Measurements from ENCODE around the gene MYO3B.
"Not testable (repeated sequence)": the region's sequence is repeated elsewhere in the genome, so short reads cannot be mapped to it uniquely, and the experiment has no call there.

Gene MYO3B

DNA sequence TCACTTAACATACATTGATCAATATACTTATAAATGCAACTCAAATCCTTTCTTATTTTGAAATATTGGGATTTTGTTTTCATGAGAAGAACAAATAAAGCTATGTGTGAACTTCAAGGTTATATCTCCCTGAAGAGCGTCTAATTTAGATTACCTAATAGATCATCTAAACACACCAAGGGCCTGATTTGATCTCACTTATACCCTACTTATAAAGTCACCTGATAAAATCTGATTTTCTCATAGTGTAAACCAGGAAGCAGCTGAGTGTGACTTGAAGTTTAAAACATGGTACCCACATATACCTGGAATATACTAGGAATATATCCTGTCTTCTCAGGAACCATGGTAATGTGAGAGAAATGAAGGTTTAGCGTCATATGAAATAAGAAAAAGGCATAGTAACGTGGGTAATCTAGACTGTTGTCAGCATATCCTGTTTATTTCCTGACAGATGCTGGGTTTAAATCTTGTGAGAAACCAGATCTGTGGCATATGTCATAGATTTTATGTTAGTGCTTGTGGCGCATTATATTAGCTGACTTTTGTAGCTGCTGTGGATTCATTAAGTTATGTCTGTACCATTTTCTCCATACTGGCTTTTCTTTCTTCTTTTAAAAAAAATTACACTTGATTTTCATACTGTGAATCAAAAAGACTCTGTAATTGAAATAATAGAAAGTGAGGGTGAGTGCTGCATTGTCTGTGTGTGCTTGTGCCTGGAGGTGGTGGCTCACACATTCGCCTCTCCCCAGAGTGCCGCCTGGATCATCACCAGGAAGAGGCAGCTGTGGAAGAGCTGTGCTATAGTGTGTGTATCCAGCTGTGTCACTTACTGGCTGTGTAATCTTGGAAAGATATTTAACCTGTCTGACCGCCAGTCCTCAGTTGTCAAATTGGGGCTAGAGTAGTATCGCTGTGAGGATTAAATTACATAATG, 164.0 kb downstream of the MYO3B start:
- Histone ChIP-seq H3K27me3 (ENCODE audit: low read depth, low read length) (peaks cover 11% of the 10 kb centered on the region; the same call in 1 of the 2 replicates), H3K4me3 (ENCODE audit: low read length) (no peak overlapping the region), H2AFZ (ENCODE audit: low read depth, low read length) (no peak overlapping the region), H3K27ac (ENCODE audit: low read length) (no peak overlapping the region), H3K36me3 (replicated peaks; ENCODE audit: low read depth, low read length) (no peaks in the 10 kb centered on the region), H3K9ac (ENCODE audit: low read length) (no peak overlapping the region), H4K20me1 (ENCODE audit: insufficient read depth, low read length) (no peaks in the 10 kb centered on the region), H3K4me1 (ENCODE audit: low read length) (no peaks in the 10 kb centered on the region), H3K9me3 (ENCODE audit: insufficient read depth, low read length) (no peaks in the 10 kb centered on the region), H3K4me2 (ENCODE audit: low read length) (no peak overlapping the region), H3K79me2 (ENCODE audit: low read length) (no peaks in the 10 kb centered on the region)
- TF ChIP-seq EZH2phosphoT487 (IDR thresholded peaks at IDR 0.05; ENCODE audit: low read depth), result no peak
- TF ChIP-seq, protein P1, sequence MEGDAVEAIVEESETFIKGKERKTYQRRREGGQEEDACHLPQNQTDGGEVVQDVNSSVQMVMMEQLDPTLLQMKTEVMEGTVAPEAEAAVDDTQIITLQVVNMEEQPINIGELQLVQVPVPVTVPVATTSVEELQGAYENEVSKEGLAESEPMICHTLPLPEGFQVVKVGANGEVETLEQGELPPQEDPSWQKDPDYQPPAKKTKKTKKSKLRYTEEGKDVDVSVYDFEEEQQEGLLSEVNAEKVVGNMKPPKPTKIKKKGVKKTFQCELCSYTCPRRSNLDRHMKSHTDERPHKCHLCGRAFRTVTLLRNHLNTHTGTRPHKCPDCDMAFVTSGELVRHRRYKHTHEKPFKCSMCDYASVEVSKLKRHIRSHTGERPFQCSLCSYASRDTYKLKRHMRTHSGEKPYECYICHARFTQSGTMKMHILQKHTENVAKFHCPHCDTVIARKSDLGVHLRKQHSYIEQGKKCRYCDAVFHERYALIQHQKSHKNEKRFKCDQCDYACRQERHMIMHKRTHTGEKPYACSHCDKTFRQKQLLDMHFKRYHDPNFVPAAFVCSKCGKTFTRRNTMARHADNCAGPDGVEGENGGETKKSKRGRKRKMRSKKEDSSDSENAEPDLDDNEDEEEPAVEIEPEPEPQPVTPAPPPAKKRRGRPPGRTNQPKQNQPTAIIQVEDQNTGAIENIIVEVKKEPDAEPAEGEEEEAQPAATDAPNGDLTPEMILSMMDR (IDR thresholded peaks at IDR 0.05; ENCODE audit: low read depth, low read length), result no peak

DNA sequence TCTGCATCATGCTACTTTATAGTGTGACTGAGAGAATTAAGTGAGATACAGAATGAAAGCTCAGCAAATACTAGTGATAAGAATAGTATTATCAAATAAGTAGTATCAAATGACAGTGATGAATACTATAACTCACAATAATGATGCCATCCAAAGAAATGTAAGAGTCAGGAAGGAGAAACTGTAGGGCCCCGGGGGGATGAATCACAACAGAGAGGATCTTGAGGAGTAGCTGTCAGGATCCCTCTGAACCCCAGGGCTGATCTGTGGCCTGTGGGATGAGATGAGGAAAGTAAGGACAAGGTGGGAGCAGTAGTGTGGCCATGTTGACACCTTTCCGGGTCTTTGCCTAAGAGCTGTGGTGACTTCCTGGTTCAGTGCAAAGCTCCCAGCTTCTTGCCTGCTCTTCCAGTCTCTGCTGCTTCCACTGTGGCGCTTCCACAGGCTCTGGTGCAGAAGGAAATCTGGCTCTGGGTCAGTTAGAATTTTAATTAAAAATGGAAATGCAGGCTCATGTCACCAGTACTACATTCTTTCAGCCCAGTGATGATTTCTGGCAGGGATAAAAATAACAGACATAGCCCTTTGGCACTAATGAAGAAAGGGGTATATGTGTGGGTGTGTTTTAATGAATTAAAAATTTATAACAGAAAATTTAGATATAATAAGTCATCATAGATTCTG, 166.9 kb downstream of the MYO3B start:
- H3K4me2 ChIP-seq (ENCODE audit: low read length), result no peak overlapping the region
- H2AFZ ChIP-seq (ENCODE audit: low read depth, low read length), result no peak overlapping the region
- no peaks in the 10 kb centered on the region for H3K79me2 ChIP-seq (ENCODE audit: low read length)
- no peaks in the 10 kb centered on the region for H3K9me3 ChIP-seq (ENCODE audit: insufficient read depth, low read length)
- H3K4me1 ChIP-seq (ENCODE audit: low read length), result peaks cover 6% of the 10 kb centered on the region
- H3K36me3 ChIP-seq (replicated peaks; ENCODE audit: low read depth, low read length), result no peaks in the 10 kb centered on the region
- H3K27ac ChIP-seq (ENCODE audit: low read length), result no peak overlapping the region
- 0 out of 2 replicates have a peak, but pooled peaks cover 7% of the 10 kb centered on the region for H3K27me3 ChIP-seq (ENCODE audit: low read depth, low read length)
- H3K9ac ChIP-seq (ENCODE audit: low read length), result no peak overlapping the region
- no peaks in the 10 kb centered on the region for H4K20me1 ChIP-seq (ENCODE audit: insufficient read depth, low read length)
- TF ChIP-seq, protein P1 (IDR thresholded peaks at IDR 0.05; ENCODE audit: low read depth, low read length), result no peak
- TF ChIP-seq EZH2phosphoT487 (IDR thresholded peaks at IDR 0.05; ENCODE audit: low read depth), result no peak
- H3K4me3 ChIP-seq (ENCODE audit: low read length), result no peak overlapping the region

DNA sequence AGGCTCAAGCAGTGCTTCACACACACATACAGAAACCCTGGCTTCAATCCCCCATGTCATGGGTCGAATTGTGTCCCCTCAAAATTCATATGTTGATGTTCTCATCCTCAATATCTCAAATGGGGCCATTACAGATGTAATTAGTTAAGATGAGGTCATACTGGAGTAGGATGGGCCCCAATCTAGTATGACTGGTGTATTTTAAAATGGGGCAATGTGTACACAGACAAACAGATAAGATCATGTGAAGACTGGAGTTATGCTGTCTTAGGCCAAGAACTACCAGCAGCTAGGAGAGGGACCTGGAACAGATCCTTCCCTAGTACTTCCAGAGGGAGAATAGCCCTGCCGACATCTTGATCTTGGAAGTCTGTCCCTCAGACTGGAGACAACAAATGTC, 167.7 kb downstream of the MYO3B start:
- no peak overlapping the region for H3K4me2 ChIP-seq (ENCODE audit: low read length)
- no peak overlapping the region for H3K9ac ChIP-seq (ENCODE audit: low read length)
- no peak overlapping the region for H3K27ac ChIP-seq (ENCODE audit: low read length)
- peaks cover 3% of the 10 kb centered on the region; the same call in 1 of the 2 replicates for H3K27me3 ChIP-seq (ENCODE audit: low read depth, low read length)
- H3K9me3 ChIP-seq (ENCODE audit: insufficient read depth, low read length), result no peaks in the 10 kb centered on the region
- H3K4me3 ChIP-seq (ENCODE audit: low read length), result no peak overlapping the region
- no peaks in the 10 kb centered on the region for H4K20me1 ChIP-seq (ENCODE audit: insufficient read depth, low read length)
- no peak for TF ChIP-seq EZH2phosphoT487 (IDR thresholded peaks at IDR 0.05; ENCODE audit: low read depth)
- TF ChIP-seq, protein P1 (IDR thresholded peaks at IDR 0.05; ENCODE audit: low read depth, low read length), result no peak
- peaks cover 6% of the 10 kb centered on the region for H3K4me1 ChIP-seq (ENCODE audit: low read length)
- H3K79me2 ChIP-seq (ENCODE audit: low read length), result no peaks in the 10 kb centered on the region
- H3K36me3 ChIP-seq (replicated peaks; ENCODE audit: low read depth, low read length), result no peaks in the 10 kb centered on the region
- H2AFZ ChIP-seq (ENCODE audit: low read depth, low read length), result no peak overlapping the region

DNA sequence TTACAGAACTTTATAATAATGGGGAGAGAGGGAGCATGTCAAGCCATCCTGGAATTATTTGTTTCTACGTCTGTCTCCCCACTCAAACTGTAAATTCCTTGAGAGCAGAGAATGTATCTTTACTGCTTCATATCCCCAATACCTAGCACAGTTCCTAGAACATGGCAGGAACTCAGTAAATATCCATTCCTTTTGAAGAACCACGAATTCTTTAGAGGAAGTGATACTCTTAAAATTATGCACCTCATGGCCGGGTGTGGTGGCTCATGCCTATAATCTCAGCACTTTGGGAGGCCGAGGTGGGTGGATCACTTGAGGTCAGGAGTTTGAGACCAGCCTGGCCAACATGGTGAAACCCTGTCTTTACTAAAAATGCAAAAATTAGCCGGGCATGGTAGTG, 171.3 kb downstream of the MYO3B start:
- Histone ChIP-seq H3K4me1 (ENCODE audit: low read length) (peaks cover 14% of the 10 kb centered on the region), H3K27me3 (ENCODE audit: low read depth, low read length) (peaks cover 14% of the 10 kb centered on the region; the same call in 1 of the 2 replicates)
- H4K20me1 ChIP-seq (ENCODE audit: insufficient read depth, low read length); H3K4me3 ChIP-seq (ENCODE audit: low read length); H2AFZ ChIP-seq (ENCODE audit: low read depth, low read length); H3K27ac ChIP-seq (ENCODE audit: low read length); H3K9me3 ChIP-seq (ENCODE audit: insufficient read depth, low read length); H3K4me2 ChIP-seq (ENCODE audit: low read length); H3K79me2 ChIP-seq (ENCODE audit: low read length); H3K36me3 ChIP-seq (replicated peaks; ENCODE audit: low read depth, low read length); H3K9ac ChIP-seq (ENCODE audit: low read length): not testable (repeated sequence)
